H54 (cell line): ENCODE measurements around the gene PCK2.

Source experiments
- DNase-seq: peaks from one replicate; pipeline ENCODE4 v3.0.0; 2011; ENCODE audit warnings: low spot score, mixed read lengths; ENCODE audit not compliant: insufficient read length
- FAIRE-seq: peaks from 3 replicates; lab custom pipeline; 2011; peaks lifted over from hg19 to GRCh38; lab: Jason Lieb, UNC
- POLR2A ChIP-seq: IDR thresholded peaks from 2 replicates; pipeline ENCODE4 v1.6.1; 2011; ENCODE audit warnings: low read depth, mild to moderate bottlenecking, low read length

Gene PCK2

GRCh38 chr14:24145690-24146452, 51.8 kb downstream of the PCK2 start:
- DNase-seq (no peak), FAIRE-seq (no peak)
- TF ChIP-seq POLR2A: no peak

DNA sequence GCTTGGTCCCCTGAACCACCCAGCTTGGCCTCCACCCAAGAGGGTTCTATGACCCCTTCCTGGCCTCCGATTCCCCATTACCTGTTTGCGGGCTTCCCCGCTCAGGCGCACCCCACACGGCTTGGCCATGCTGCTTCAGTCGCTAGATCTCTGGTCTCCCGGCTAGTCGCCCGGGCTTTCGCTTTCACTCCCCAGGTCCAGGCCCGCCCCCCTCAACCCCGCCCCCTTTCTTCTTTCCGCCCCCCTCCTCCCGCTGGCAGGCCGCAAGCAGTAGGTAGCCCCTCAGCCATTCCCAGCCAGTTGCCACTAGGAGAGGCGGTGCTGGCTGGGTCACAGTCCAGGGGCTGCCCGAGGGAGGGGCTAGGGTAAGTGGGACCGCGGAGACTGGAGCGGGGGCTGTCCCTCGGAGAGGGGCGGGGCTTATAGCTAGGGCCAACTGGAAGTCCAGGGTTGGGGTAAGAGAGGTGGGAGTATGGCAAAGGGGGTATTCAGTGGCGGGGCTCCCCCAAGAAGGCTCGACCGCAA, 52.4 kb downstream of the PCK2 start, which contains the start of gene PSME2:
Gene PSME2 (minus strand): TSS at position 158 of the 525 bp plus-strand sequence. CDS start 29 bp downstream, at position 129.
- FAIRE-seq: peak; percentile 30
- peak; percentile 89 for DNase-seq
- TF ChIP-seq POLR2A: peak; percentile 50; the same call in 1 of the 2 replicates

- peak; percentile 50; the same call in 1 of the 2 replicates for TF ChIP-seq POLR2A
- DNase-seq (peak; percentile 75), FAIRE-seq (peak; percentile 61)
Measured at GRCh38 chr14:24146978-24147760, 53.1 kb downstream of the PCK2 start, which contains the start of gene RNF31. RNF31 (plus strand) TSS chr14:24147498; CDS start chr14:24147699, 201 bp downstream.

GRCh38 chr14:24147761-24148428, 53.8 kb downstream of the PCK2 start:
- DNase-seq (no peak), FAIRE-seq (no peak)
- no peak for TF ChIP-seq POLR2A

DNA sequence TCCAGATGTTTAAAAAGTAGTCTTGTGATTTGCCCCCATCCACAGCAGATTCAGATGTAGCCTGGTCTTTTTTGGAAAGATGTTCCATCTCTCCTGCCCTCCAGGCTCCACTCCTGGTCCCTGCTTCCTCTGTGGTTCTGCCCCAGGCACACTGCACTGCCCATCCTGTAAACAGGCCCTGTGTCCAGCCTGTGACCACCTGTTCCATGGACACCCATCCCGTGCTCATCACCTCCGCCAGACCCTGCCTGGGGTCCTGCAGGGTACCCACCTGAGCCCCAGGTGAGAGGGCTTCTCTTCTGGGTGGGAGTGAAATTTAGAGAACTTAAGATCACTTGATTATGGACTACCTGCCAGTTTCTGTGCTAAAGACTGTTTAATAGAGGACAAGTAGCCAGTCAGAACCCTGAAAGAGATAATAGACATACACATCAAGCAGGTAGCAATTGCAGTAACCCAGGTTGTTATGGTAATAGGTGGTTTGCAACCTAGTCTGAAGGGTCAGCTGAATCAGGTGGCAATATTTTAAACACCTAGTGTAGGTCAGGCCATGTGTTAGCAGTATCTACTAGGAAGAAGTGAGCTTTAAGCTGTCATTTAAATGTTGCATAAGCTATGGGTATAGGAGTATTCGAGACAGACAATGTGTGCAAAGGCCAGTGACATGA, 55.3 kb downstream of the PCK2 start:
- DNase-seq (no peak), FAIRE-seq (no peak)
- TF ChIP-seq POLR2A: no peak

DNA sequence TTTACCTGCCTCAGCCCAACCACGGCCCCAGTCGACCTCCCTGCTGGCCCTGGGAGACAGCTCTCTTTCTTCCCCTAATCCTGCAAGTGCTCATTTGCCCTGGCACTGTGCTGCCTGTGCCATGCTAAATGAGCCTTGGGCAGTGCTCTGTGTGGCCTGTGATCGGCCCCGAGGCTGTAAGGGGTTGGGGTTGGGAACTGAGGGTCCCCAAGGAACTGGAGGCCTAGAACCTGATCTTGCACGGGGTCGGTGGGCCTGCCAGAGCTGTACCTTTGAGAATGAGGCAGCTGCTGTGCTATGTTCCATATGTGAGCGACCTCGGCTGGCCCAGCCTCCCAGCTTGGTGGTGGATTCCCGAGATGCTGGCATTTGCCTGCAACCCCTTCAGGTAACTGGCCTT, 56.0 kb downstream of the PCK2 start:
- no peak for TF ChIP-seq POLR2A
- DNase-seq: no peak

DNA sequence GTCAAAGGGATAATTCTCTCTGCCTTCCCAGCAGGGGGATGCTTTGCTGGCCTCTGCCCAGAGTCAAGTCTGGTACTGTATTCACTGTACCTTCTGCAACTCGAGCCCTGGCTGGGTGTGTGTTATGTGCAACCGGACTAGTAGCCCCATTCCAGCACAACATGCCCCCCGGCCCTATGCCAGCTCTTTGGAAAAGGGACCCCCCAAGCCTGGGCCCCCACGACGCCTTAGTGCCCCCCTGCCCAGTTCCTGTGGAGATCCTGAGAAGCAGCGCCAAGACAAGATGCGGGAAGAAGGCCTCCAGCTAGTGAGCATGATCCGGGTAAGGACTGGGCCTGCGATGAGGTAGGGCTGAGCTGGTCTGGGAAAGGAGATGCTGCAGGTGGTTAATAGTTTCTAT, 56.5 kb downstream of the PCK2 start:
- FAIRE-seq (no peak), DNase-seq (no peak)
- no peak for TF ChIP-seq POLR2A

More for the DNA sequence above, 56.0 kb downstream of the PCK2 start:
- no peak for FAIRE-seq

GRCh38 chr14:24150993-24151392, 56.9 kb downstream of the PCK2 start:
- no peak for TF ChIP-seq POLR2A
- FAIRE-seq: no peak
- DNase-seq: no peak

GRCh38 chr14:24151404-24152080, 57.4 kb downstream of the PCK2 start:
- FAIRE-seq (no peak), DNase-seq (no peak)
- TF ChIP-seq POLR2A: no peak
